CD14-positive monocyte (primary cell): ENCODE measurements around the gene HACL1. TPM values are rescaled to one million over a fixed set of nuclear protein-coding genes. Genes with fewer than 3 reads are reported as not detected.

Experiments
- DNase-seq, 3 donors: peaks; one replicate each; pipeline ENCODE4 v3.0.0-alpha.2; 2011 to 2022
- H2AFZ ChIP-seq: 2 replicates; pipeline ENCODE4 v1.6.0; 2012; ENCODE audit warnings: mild to moderate bottlenecking, low read depth, low read length, inconsistent platforms; ENCODE audit not compliant: insufficient read depth, poor library complexity, severe bottlenecking
- H3K27ac ChIP-seq, 2 donors: 1 replicate in 1 of 2; 2 replicates in 1 of 2; pipeline ENCODE4 v1.5.1; 2012 to 2013; ENCODE audit warnings: low read length in 2 of 2, control low read depth in 1 of 2, inconsistent platforms in 1 of 2, low read depth in 1 of 2, mild to moderate bottlenecking in 1 of 2
- H3K27me3 ChIP-seq, 2 donors: one replicate each; pipeline versions ENCODE4 v1.6.0 to v1.6.1; 2011 to 2013; ENCODE audit warnings: low read length in 2 of 2; ENCODE audit not compliant: control insufficient read depth in 2 of 2, insufficient read depth in 2 of 2
- H3K36me3 ChIP-seq, 2 donors: replicated peaks in 1 of 2; 1 replicate in 1 of 2; 2 replicates in 1 of 2; pipeline versions ENCODE4 v1.5.1 to v1.6.1; 2012 to 2013; ENCODE audit warnings: low read length in 2 of 2, control low read depth in 1 of 2, inconsistent platforms in 1 of 2, mild to moderate bottlenecking in 1 of 2; ENCODE audit not compliant: insufficient read depth in 2 of 2, control insufficient read depth in 1 of 2
- H3K4me1 ChIP-seq, 2 donors: 1 replicate in 1 of 2; 2 replicates in 1 of 2; pipeline versions ENCODE4 v1.5.1 to v1.6.1; 2012 to 2013; ENCODE audit warnings: low read length in 2 of 2, control low read depth in 1 of 2, inconsistent platforms in 1 of 2, mild to moderate bottlenecking in 1 of 2, moderate library complexity in 1 of 2; ENCODE audit not compliant: insufficient read depth in 2 of 2, control insufficient read depth in 1 of 2
- H3K4me2 ChIP-seq: replicated peaks from 2 replicates; pipeline ENCODE3; 2012; ENCODE audit warnings: low read length, moderate library complexity, mild to moderate bottlenecking; ENCODE audit not compliant: poor library complexity, severe bottlenecking; ENCODE audit errors: extremely low read depth
- H3K4me3 ChIP-seq, 3 experiments: fragments of 200-600 bp in 1 of 3; sonication (generic) in 1 of 3; replicated peaks in 1 of 3; 1 replicate in 2 of 3; 2 replicates in 1 of 3; pipeline ENCODE4 v1.5.1; 2011 to 2013; ENCODE audit warnings: low read length in 3 of 3, mild to moderate bottlenecking in 3 of 3, control low read depth in 2 of 3, low read depth in 2 of 3, inconsistent platforms in 1 of 3, moderate library complexity in 1 of 3
- H3K79me2 ChIP-seq: 2 replicates; pipeline ENCODE4 v1.6.0; 2012; ENCODE audit warnings: mild to moderate bottlenecking, control low read depth, inconsistent platforms, low read length, moderate library complexity; ENCODE audit not compliant: insufficient read depth
- H3K9ac ChIP-seq: 2 replicates; pipeline ENCODE4 v1.6.0; 2017; ENCODE audit warnings: low read length, mild to moderate bottlenecking; ENCODE audit not compliant: insufficient read depth, poor library complexity, severe bottlenecking
- H3K9me3 ChIP-seq, 2 donors: replicated peaks in 1 of 2; 1 replicate in 1 of 2; 2 replicates in 1 of 2; pipeline versions ENCODE4 v1.5.1 to v1.6.1; 2012 to 2013; ENCODE audit warnings: low read length in 2 of 2, control low read depth in 1 of 2; ENCODE audit not compliant: control insufficient read depth in 1 of 2, insufficient read depth in 1 of 2
- H4K20me1 ChIP-seq: 2 replicates; pipeline ENCODE4 v1.6.0; 2012; ENCODE audit warnings: mild to moderate bottlenecking, low read length, control low read depth, moderate library complexity; ENCODE audit not compliant: insufficient read depth
- H3K27ac Mint-ChIP-seq, 7 donors: one replicate each; pipeline ENCODE4 v1.8.0; 2020; ENCODE audit warnings: mild to moderate bottlenecking in 7 of 7, mixed read lengths in 7 of 7, moderate library complexity in 6 of 7, inconsistent platforms in 2 of 7
- H3K27me3 Mint-ChIP-seq, 3 donors: one replicate each; pipeline ENCODE4 v1.8.0; 2021 to 2022; ENCODE audit warnings: low read depth in 3 of 3, mild to moderate bottlenecking in 3 of 3, mixed read lengths in 3 of 3, moderate library complexity in 3 of 3, inconsistent platforms in 1 of 3
- H3K36me3 Mint-ChIP-seq, 2 donors: one replicate each; pipeline ENCODE4 v1.8.0; 2020; ENCODE audit warnings: mixed read lengths in 2 of 2, inconsistent platforms in 1 of 2, mild to moderate bottlenecking in 1 of 2
- H3K4me1 Mint-ChIP-seq: one replicate; pipeline ENCODE4 v1.8.0; 2020; ENCODE audit warnings: mild to moderate bottlenecking, mixed read lengths
- H3K4me3 Mint-ChIP-seq, 2 donors: one replicate each; pipeline ENCODE4 v1.8.0; 2020; ENCODE audit warnings: mild to moderate bottlenecking in 2 of 2, mixed read lengths in 2 of 2, moderate library complexity in 1 of 2
- H3K9me3 Mint-ChIP-seq, 7 donors: one replicate each; pipeline ENCODE4 v1.8.0; 2020 to 2022; ENCODE audit warnings: mixed read lengths in 7 of 7, mild to moderate bottlenecking in 6 of 7, moderate library complexity in 6 of 7, inconsistent platforms in 2 of 7
- WGBS: methylation state at CpG from one replicate; pipeline ENCODE4 v1.1.5; 2013; ENCODE audit warnings: missing lambda C conversion rate; ENCODE audit not compliant: insufficient coverage; 5-methylcytosine and 5-hydroxymethylcytosine counted together
- intact Hi-C, 2 donors: fragments of 100-400 bp; cut with micrococcal nuclease; formaldehyde crosslinking; loops; one replicate each; pipeline versions ENCODE4 v1.15.0 to v1.15.1; 2023
- polyA plus RNA-seq, 3 donors: library from polyadenylated mRNA; depleted of rRNA in 1 of 3; unstranded in 2 of 3; stranded (reverse) in 1 of 3; fragments of 300-500 nt in 2 of 3; fragments of >200 nt in 1 of 3; fragmentation: Illumina TruSeq in 2 of 3; gene quantifications; 1 replicate in 2 of 3; 2 replicates in 1 of 3; pipeline ENCODE4 v1.2.3, GENCODE V29; 2012 to 2021
- TF ChIP-seq, protein P1 (sequence below): fragments of 200-600 bp; IDR thresholded peaks from one replicate; pipeline ENCODE4 v1.8.0; 2022; ENCODE audit warnings: antibody characterized with exemption, mild to moderate bottlenecking

The HACL1 gene
- polyA plus RNA-seq, 3 donors: 12.3 to 27.2 (median 22.3) TPM

DNA sequence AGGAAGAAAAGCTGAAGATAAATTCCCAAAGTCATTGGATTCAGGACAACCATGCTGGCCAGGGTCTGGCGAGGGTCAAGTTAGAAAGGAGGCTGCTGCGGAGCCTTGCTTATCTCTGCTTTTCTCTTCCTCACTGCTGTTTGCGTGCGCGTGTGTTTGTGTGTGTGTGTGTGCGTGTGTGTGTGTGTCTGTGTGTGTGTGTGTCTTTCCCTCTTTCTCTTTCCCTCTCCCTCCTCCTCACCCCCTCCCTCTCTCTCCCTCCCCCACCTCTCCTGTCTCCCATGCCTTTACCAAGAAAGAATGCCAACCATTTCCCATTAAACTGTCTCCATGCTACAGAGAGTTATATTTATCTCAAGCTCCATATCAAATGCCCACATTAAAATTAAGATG is 79.8 kb downstream of the HACL1 start, which contains the start of gene COLQ:
TSS of gene COLQ (minus strand) at position 134 of the 393 bp plus-strand sequence. CDS start at position 53, 81 bp downstream.
- no peaks in the 10 kb centered on the region for H3K27me3 ChIP-seq
- H3K9me3 ChIP-seq: no peaks in the 10 kb centered on the region
- H3K4me2 ChIP-seq: peak within 1 kb of the TSS; percentile 60
- Mint-ChIP-seq H3K36me3 (peaks cover 0 to 3% of the 10 kb centered on the region in 2 donors), H3K4me3 (peak within 1 kb of the TSS; percentile 62 to 92), H3K4me1 (peaks cover 60% of the 10 kb centered on the region), H3K9me3 (peaks cover 0 to 2% (median 0%) of the 10 kb centered on the region in 7 donors), H3K27ac (peak within 1 kb of the TSS; percentile 72 to 89 (median 77)), H3K27me3 (peaks cover 0 to 4% (median 0%) of the 10 kb centered on the region in 3 donors)
- intact Hi-C loops: no loop called here
- no peaks in the 10 kb centered on the region for H4K20me1 ChIP-seq
- no CpG with 5 or more reads among the region's 6 CpGs for WGBS
- H3K36me3 ChIP-seq: no peaks in the 10 kb centered on the region
- peak within 1 kb of the TSS; percentile 64 for H2AFZ ChIP-seq
- H3K27ac ChIP-seq: peak within 1 kb of the TSS; percentile 26 to 50
- peak within 1 kb of the TSS; percentile 3 to 61 (median 35) for H3K4me3 ChIP-seq
- H3K9ac ChIP-seq: peak within 1 kb of the TSS; percentile 28
- no peaks in the 10 kb centered on the region for H3K79me2 ChIP-seq
- H3K4me1 ChIP-seq: peaks cover 41 to 46% of the 10 kb centered on the region in 2 donors
- TF ChIP-seq, protein P1, sequence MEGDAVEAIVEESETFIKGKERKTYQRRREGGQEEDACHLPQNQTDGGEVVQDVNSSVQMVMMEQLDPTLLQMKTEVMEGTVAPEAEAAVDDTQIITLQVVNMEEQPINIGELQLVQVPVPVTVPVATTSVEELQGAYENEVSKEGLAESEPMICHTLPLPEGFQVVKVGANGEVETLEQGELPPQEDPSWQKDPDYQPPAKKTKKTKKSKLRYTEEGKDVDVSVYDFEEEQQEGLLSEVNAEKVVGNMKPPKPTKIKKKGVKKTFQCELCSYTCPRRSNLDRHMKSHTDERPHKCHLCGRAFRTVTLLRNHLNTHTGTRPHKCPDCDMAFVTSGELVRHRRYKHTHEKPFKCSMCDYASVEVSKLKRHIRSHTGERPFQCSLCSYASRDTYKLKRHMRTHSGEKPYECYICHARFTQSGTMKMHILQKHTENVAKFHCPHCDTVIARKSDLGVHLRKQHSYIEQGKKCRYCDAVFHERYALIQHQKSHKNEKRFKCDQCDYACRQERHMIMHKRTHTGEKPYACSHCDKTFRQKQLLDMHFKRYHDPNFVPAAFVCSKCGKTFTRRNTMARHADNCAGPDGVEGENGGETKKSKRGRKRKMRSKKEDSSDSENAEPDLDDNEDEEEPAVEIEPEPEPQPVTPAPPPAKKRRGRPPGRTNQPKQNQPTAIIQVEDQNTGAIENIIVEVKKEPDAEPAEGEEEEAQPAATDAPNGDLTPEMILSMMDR: no peak
- DNase-seq: peak in 1 of 3 donors; percentile 22

DNA sequence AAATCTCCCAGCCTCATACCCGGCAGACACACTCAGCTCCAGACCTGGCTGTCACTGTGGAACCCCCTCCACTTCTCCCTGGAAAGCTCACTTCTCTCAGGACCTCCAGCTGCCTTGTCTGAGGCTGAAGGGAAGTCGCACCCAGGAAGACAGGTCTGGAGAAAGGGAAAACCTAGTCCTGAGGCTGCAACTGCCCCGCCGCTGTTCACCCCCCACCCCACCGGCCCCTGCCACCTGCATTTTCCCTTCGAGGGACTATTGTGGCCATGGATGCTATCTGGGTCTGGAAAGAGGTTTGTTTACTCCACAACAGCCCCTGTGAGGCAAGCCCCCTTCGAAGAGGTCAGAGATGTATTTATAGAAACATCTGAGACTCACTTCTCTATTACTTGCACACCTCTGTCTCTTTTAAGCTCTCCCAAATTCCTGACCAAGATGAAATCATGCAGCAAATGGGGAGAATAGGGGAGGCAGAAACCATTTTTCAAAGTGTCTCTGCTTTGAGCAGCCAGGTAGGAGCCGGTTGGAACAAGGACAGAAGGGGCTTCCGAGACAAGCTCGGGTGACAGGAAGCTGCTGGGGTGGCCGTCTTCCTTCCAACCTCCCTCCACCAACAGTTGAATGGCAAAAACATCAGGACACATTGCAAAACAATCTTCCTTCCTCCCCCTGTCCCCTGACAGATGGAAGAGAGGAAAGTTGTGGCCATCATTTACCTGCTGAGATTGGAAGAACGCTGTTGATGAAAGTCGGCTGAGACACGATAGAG is 80.4 kb downstream of the HACL1 start:
- Mint-ChIP-seq H3K9me3 (peaks cover 0 to 2% (median 0%) of the 10 kb centered on the region in 7 donors), H3K27ac (peak overlapping the region; percentile 3 to 89 (median 72)), H3K36me3 (peaks cover 0 to 3% of the 10 kb centered on the region in 2 donors), H3K4me1 (peaks cover 61% of the 10 kb centered on the region), H3K27me3 (peaks cover 0 to 4% (median 0%) of the 10 kb centered on the region in 3 donors), H3K4me3 (peak overlapping the region; percentile 62 to 92)
- Histone ChIP-seq H3K27ac (peak overlapping the region; percentile 26 to 50), H3K27me3 (no peaks in the 10 kb centered on the region), H3K4me2 (peak overlapping the region; percentile 60), H2AFZ (peak overlapping the region; percentile 64), H3K9me3 (no peaks in the 10 kb centered on the region), H3K4me3 (peak overlapping the region; percentile 3 to 61 (median 35)), H3K4me1 (peaks cover 41 to 46% of the 10 kb centered on the region in 2 donors), H3K79me2 (no peaks in the 10 kb centered on the region), H3K9ac (peak overlapping the region; percentile 28), H3K36me3 (no peaks in the 10 kb centered on the region), H4K20me1 (no peaks in the 10 kb centered on the region)
- TF ChIP-seq, protein P1: no peak
- intact Hi-C loops: no loop called here
- peak in 2 of 3 donors; percentile 19 to 59 for DNase-seq
- WGBS: 20% methylated on average over 1 of the region's 14 CpGs
